Fibroblast of villous mesenchyme (primary cell): ENCODE measurements around the gene BYSL. TPM values are rescaled to one million over a fixed set of nuclear protein-coding genes. Genes with fewer than 3 reads are reported as not detected.
A peak's percentile ranks its signal among the peaks of the same experiment; 100 is the strongest.

ENCODE experiments used
- DNase-seq: peaks from one replicate; pipeline ENCODE4 v3.0.0-alpha.2; 2010; ENCODE audit warnings: low read depth
- H3K4me3 ChIP-seq: 2 replicates; pipeline ENCODE4 v1.5.1; 2011; ENCODE audit warnings: low read depth, mild to moderate bottlenecking, low read length
- CTCF ChIP-seq: IDR thresholded peaks from 2 replicates; pipeline ENCODE4 v1.5.1; 2012; ENCODE audit warnings: low read depth, mild to moderate bottlenecking, low read length; ENCODE audit not compliant: insufficient read depth
- total RNA-seq: library from RNA; depleted of rRNA; stranded (reverse); fragments of >200 nt; gene quantifications from 2 replicates; pipeline ENCODE4 v1.2.3, GENCODE V29; 2012

Gene BYSL
- total RNA-seq, 1 donor, result 20.7 TPM

DNA sequence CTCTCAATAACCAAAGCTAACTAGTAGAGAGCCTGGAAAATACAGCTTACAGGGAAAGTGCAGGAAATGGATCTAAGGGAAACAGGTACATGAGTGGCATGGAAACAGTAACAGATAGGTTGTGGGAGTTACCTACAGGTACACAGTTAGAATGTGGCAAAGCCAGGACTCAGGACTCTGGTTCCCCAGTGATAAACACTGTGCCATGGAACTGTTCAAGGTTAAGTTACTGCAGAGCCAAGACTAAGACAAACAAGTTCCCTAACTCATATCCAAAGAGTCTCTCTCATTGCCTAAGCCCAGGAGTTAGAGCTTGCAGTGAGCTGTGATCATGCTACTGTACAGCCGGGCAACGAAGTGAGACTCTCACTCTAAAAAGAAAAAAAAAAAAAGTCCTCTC lies 7.0 kb upstream of the BYSL start:
- TF ChIP-seq CTCF, result no peak
- no peak overlapping the region for H3K4me3 ChIP-seq
- no peak for DNase-seq

- TF ChIP-seq CTCF, result no peak
- H3K4me3 ChIP-seq, result no peak overlapping the region
- no peak for DNase-seq
These were observed 6.3 kb upstream of the BYSL start for GRCh38 chr6:41914869-41915530.

GRCh38 chr6:41917528-41917927 lies 3.8 kb upstream of the BYSL start:
- TF ChIP-seq CTCF, result no peak
- H3K4me3 ChIP-seq, result no peak overlapping the region
- peak; percentile 88 for DNase-seq

DNA sequence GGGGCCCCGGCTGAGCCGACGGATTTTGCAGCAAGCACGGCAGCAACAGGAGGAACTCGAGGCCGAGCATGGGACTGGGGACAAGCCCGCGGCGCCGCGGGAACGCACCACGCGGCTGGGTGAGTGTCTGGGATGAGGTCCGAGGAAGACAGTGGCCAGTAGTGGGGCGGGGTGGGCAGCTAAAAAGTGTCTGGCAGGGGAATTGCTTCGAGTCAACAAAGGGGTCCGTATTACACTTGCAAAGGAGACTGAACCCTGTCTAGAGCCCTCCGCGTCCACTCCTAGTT lies 356 bp downstream of the BYSL start:
- no peak for DNase-seq
- no peak for TF ChIP-seq CTCF
- peak overlapping the region; percentile 98 for H3K4me3 ChIP-seq

GRCh38 chr6:41922154-41922553 lies 855 bp downstream of the BYSL start:
- TF ChIP-seq CTCF, result no peak
- peak overlapping the region; percentile 98 for H3K4me3 ChIP-seq
- DNase-seq, result peak; percentile 12

- H3K4me3 ChIP-seq, result no peak overlapping the region
- TF ChIP-seq CTCF, result no peak
- no peak for DNase-seq
These were observed 6.0 kb downstream of the BYSL start for GRCh38 chr6:41927253-41927652.

- no peak for DNase-seq
- TF ChIP-seq CTCF, result no peak
- no peak overlapping the region for H3K4me3 ChIP-seq
These were observed 8.6 kb downstream of the BYSL start for GRCh38 chr6:41929924-41930323.
